K562 (cell line): ENCODE results near the gene RUNX1. TPM values are rescaled to one million over a fixed set of nuclear protein-coding genes. Genes with fewer than 3 reads are reported as not detected.

Experiments used
- ATAC-seq: fragments of 200-7000 bp; cut with Tn5 transposase; 3 replicates; pipeline ENCODE4 v1.9.1; 2020; ENCODE audit warnings: moderate library complexity
- BruUV-seq: library from RNA; stranded (reverse); fragments of 400-500 nt; replicated peaks from 2 replicates; lab custom pipeline; 2021; lab: Mats Ljungman, UMichigan
- CTCF ChIA-PET: fragments of 300-600 bp; formaldehyde crosslinking; extraction: SDS; loops from one replicate; lab custom pipeline; 2021; ENCODE audit warnings: low intra/inter-chr PET ratio; lab: Yijun Ruan, JAX
- POLR2A ChIA-PET: fragments of 300-600, 350-650 bp; sonication (Branson Sonifier 250); formaldehyde crosslinking; extraction: SDS; loops from one replicate; lab custom pipeline; 2021; ENCODE audit warnings: antibody characterized with exemption, inconsistent platforms; lab: Yijun Ruan, JAX
- DNase-seq, 4 experiments: peaks; one replicate each; pipeline versions ENCODE4 v3.0.0 to v3.0.0-alpha.2; 2011 to 2018; ENCODE audit warnings: low spot score in 3 of 4, mixed read lengths in 3 of 4; ENCODE audit errors: extremely low read depth in 1 of 4
- FAIRE-seq: peaks from 2 replicates; lab custom pipeline; 2011; peaks lifted over from hg19 to GRCh38; lab: Jason Lieb, UNC
- H2AFZ ChIP-seq: 2 replicates; pipeline ENCODE4 v1.6.0; 2011; ENCODE audit warnings: low read depth, low read length, control low read depth, inconsistent platforms
- H3K27ac ChIP-seq: fragments of 200-600 bp; 3 replicates; pipeline ENCODE4 v1.8.0; 2011; ENCODE audit warnings: low read depth, mild to moderate bottlenecking, control low read depth, inconsistent platforms, low read length, moderate library complexity, mixed read lengths; ENCODE audit errors: extremely low read depth
- H3K27me3 ChIP-seq, 2 experiments: fragments of 300-600 bp in 1 of 2; 2 replicates in 1 of 2; 3 replicates in 1 of 2; pipeline versions ENCODE4 v1.6.0 to v1.8.0; 2011; ENCODE audit warnings: inconsistent platforms in 2 of 2, low read length in 2 of 2, mild to moderate bottlenecking in 1 of 2, mixed read lengths in 1 of 2, moderate library complexity in 1 of 2; ENCODE audit not compliant: control insufficient read depth in 2 of 2, insufficient read depth in 2 of 2
- H3K36me3 ChIP-seq: fragments of 300-600 bp; 3 replicates; pipeline ENCODE4 v1.8.0; 2011; ENCODE audit warnings: mild to moderate bottlenecking, low read length, inconsistent platforms; ENCODE audit not compliant: control insufficient read depth, insufficient read depth
- H3K4me1 ChIP-seq, 2 experiments: fragments of 200-600 bp in 1 of 2; replicated peaks in 1 of 2; 2 replicates in 1 of 2; 3 replicates in 1 of 2; pipeline versions ENCODE4 v1.5.1 to v1.8.0; 2011; ENCODE audit warnings: inconsistent platforms in 2 of 2, low read length in 2 of 2, mild to moderate bottlenecking in 1 of 2, mixed read lengths in 1 of 2, moderate library complexity in 1 of 2; ENCODE audit not compliant: control insufficient read depth in 2 of 2, insufficient read depth in 2 of 2
- H3K4me2 ChIP-seq: 2 replicates; pipeline ENCODE4 v1.6.1; 2011; ENCODE audit warnings: low read length, control low read depth, inconsistent platforms, mixed read lengths; ENCODE audit not compliant: insufficient read depth
- H3K4me3 ChIP-seq: fragments of 200-600 bp; sonication (generic), shearing (Covaris generic); 2 replicates; pipeline ENCODE4 v1.5.1; 2016; ENCODE audit warnings: control low read depth, inconsistent platforms
- H3K79me2 ChIP-seq: fragments of 200-600 bp; 3 replicates; pipeline ENCODE4 v1.8.0; 2011; ENCODE audit warnings: low read length, inconsistent platforms; ENCODE audit not compliant: control insufficient read depth, insufficient read depth
- H3K9ac ChIP-seq, 2 experiments: 2 replicates each; pipeline versions ENCODE4 v1.6.0 to v1.6.1; 2011; ENCODE audit warnings: low read depth in 2 of 2, low read length in 2 of 2, control low read depth in 1 of 2, inconsistent platforms in 1 of 2, mild to moderate bottlenecking in 1 of 2, mixed read lengths in 1 of 2; ENCODE audit not compliant: insufficient read depth in 1 of 2
- H3K9me1 ChIP-seq: one replicate; pipeline ENCODE4 v1.6.0; 2011; ENCODE audit warnings: inconsistent platforms, mild to moderate bottlenecking, low read length, moderate library complexity; ENCODE audit not compliant: control insufficient read depth, insufficient read depth
- H3K9me3 ChIP-seq: replicated peaks from 2 replicates; pipeline ENCODE4 v1.5.1; 2011; ENCODE audit warnings: low read depth, low read length, inconsistent platforms; ENCODE audit not compliant: control insufficient read depth, insufficient read depth
- H4K20me1 ChIP-seq: replicated peaks from 2 replicates; pipeline ENCODE4 v1.6.1; 2011; ENCODE audit warnings: low read length, inconsistent platforms, mixed read lengths; ENCODE audit not compliant: control insufficient read depth, insufficient read depth
- NEUROD1 ChIP-seq: fragments of 150-350 bp; IDR thresholded peaks from 2 replicates; pipeline ENCODE4 v1.6.1; 2014; ENCODE audit warnings: borderline replicate concordance, low read length, low read depth; ENCODE audit not compliant: partially characterized antibody
- OTX1 ChIP-seq: fragments of 450-650 bp; formaldehyde crosslinking; IDR thresholded peaks from 2 replicates; pipeline ENCODE4 v1.4.0; 2022; ENCODE audit warnings: mild to moderate bottlenecking
- PATZ1 ChIP-seq: fragments of 250-450 bp; sonication (Bioruptor Pico); IDR thresholded peaks from 2 replicates; pipeline ENCODE4 v1.5.0; 2020; ENCODE audit warnings: mild to moderate bottlenecking, borderline replicate concordance
- SPI1 ChIP-seq: IDR thresholded peaks from 2 replicates; pipeline ENCODE4 v1.6.1; 2011; ENCODE audit warnings: low read depth, low read length, control low read depth, borderline replicate concordance
- WGBS: fragments of 100-300 bp; shearing (Covaris generic); methylation state at CpG from one replicate; pipeline ENCODE4 v1.1.6; 2016; ENCODE audit warnings: low coverage, mixed read lengths; ENCODE audit not compliant: insufficient coverage; ENCODE audit errors: missing lambda C conversion rate; 5-methylcytosine and 5-hydroxymethylcytosine counted together
- in situ Hi-C: fragments of 300-500 bp; cut with MboI; formaldehyde crosslinking; loops from 4 replicates; pipeline ENCODE4 v1.15.0; 2018; ENCODE audit warnings: inconsistent platforms, mixed read lengths
- intact Hi-C: fragments of 100-400 bp; cut with micrococcal nuclease; formaldehyde crosslinking; loops from 2 replicates; pipeline ENCODE4 v1.14.2; 2022
- polyA plus RNA-seq, 8 experiments: library from polyadenylated mRNA; depleted of rRNA in 4 of 8; stranded (reverse) in 5 of 8; unstranded in 3 of 8; fragments of >200 nt; fragmentation: Nextera tagmentation in 2 of 8; fragmentation: Illumina TruSeq in 1 of 8; extraction: Ambion mirVana in 2 of 8; extraction: Trizol in 1 of 8; gene quantifications; 2 replicates each; pipeline versions ENCODE4 v1.2.1 to v1.2.3, GENCODE V29; 2011 to 2014; ENCODE audit warnings: inconsistent platforms in 1 of 8, missing spikeins in 1 of 8
- total RNA-seq, 7 experiments: library from RNA; depleted of rRNA in 6 of 7; stranded (reverse); fragments of >200 nt in 6 of 7; fragmentation: Illumina TruSeq in 2 of 7; extraction: Trizol in 2 of 7; gene quantifications; 2 replicates each; pipeline versions ENCODE4 v1.2.1 to v1.2.3, GENCODE V29; 2011 to 2021; ENCODE audit warnings: low replicate concordance in 1 of 7

The RUNX1 gene
- total and polyA plus RNA-seq, 9 of the 15 experiments (the other 6 are each of a cell fraction or from before 2014, with no cell fraction given), result 2.2 to 68.6 (median 17.8) TPM

GRCh38 chr21:34797201-34797525, 251.9 kb downstream of the RUNX1 start (continued):
- no peak for TF ChIP-seq PATZ1 (CRISPR knock-in tag)
- no peak for TF ChIP-seq SPI1

GRCh38 chr21:34796518-34797200, 252.4 kb downstream of the RUNX1 start:
- no TSS peak for BruUV-seq
- H3K79me2 ChIP-seq, result no peaks in the 10 kb centered on the region
- intact Hi-C loops (no loop called here), in situ Hi-C loops (no loop called here)
- DNase-seq (no peak), ATAC-seq (no peak), FAIRE-seq (no peak)
- no peaks in the 10 kb centered on the region for H3K4me1 ChIP-seq
- WGBS, result 88% methylated on average over 7 of the region's 7 CpGs
- H4K20me1 ChIP-seq, result no peaks in the 10 kb centered on the region
- H3K9me3 ChIP-seq, result no peaks in the 10 kb centered on the region
- H3K9ac ChIP-seq, result no peak overlapping the region
- no peak overlapping the region for H3K4me3 ChIP-seq
- no peaks in the 10 kb centered on the region for H3K27me3 ChIP-seq
- peaks cover 88% of the 10 kb centered on the region for H3K36me3 ChIP-seq
- H2AFZ ChIP-seq, result no peak overlapping the region
- TF ChIP-seq OTX1 (CRISPR knock-in tag) (no peak), NEUROD1 (no peak)
- ChIA-PET CTCF (no interaction called here), POLR2A (interaction anchor here (0.6 to 2.5 kb wide), 5 partner anchors 9 to 920 kb away, joined by 3 to 7 read pairs (median 4); no protein-coding TSS in a partner anchor)
- no peaks in the 10 kb centered on the region for H3K9me1 ChIP-seq
- H3K27ac ChIP-seq, result no peak overlapping the region
- H3K4me2 ChIP-seq, result no peak overlapping the region
